Measurements from ENCODE around the gene VWF. TPM values are rescaled to one million over a fixed set of nuclear protein-coding genes. Genes with fewer than 3 reads are reported as not detected.

The VWF gene
- total RNA-seq, 8 experiments from 2014 or later, result under 0.01 to 1.3 (median 0.52) TPM

DNA sequence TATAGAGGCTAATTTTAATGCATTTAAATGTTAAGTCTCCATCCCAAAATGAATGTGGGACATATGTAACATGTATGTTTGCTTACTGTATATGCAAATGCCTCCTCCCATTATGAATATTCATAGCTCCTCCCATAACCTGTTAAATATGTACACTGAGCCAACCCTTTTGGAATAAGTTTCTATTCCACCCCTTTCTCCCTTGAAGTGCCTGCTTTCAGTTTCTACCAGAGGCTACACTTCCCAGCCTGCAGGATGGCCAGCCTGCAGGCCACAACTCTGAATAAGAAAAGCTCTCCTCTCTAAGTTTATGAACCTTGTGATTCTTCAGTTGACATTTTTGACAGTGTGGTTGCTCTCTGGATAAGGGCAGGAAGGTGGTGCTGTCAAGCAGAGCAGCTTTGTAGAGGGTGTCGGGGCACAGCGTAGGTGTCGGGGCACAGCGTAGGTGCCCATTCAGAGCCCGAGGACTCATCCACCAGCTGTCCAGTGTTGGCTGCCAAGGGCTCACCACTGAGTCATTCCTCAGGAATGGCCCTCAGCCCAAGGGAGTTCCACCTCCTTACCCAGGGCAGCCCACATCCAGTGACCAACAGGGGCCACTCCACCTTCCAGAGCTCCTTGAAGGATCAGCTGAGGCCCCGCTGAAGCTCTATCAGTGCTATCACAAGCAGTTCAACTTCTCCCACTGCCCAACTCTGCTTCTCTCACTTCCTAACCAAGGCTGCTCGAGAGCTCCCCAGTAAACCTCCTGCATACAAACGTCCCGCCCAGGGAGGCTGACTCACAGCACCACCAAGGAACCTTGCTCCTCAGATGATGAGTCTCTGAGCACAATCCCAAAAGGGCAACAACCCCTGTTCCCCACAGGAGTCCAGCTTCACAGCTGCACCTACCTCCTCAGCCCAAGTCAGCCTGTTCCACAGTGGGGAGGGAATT, 31.4 kb downstream of the VWF start:
- peak in 3 of 8 experiments; percentile 87 to 92 (median 90) for ATAC-seq (replicated peaks in 6 of 8)
- Histone ChIP-seq H3K4me3 (no peak overlapping the region), H3K4me1 (replicated peaks in 1 of 2) (peaks cover 5 to 15% of the 10 kb centered on the region in 2 donors), H3K27ac (no peak overlapping the region)
- in situ Hi-C loops (cut with MboI; ENCODE audit: low pct_unique_long_range_greater_than_20kb in 2 of 9, low sequenced_read_pairs in 9 of 9, unreplicated experiment in 9 of 9), result no loop called here
- WGBS, 10 experiments, result 0 to 90% (median 84%) methylated on average over 1 to 9 of the region's 9 CpGs; no CpG with 5 or more reads in 6 of the 10 experiments

DNA sequence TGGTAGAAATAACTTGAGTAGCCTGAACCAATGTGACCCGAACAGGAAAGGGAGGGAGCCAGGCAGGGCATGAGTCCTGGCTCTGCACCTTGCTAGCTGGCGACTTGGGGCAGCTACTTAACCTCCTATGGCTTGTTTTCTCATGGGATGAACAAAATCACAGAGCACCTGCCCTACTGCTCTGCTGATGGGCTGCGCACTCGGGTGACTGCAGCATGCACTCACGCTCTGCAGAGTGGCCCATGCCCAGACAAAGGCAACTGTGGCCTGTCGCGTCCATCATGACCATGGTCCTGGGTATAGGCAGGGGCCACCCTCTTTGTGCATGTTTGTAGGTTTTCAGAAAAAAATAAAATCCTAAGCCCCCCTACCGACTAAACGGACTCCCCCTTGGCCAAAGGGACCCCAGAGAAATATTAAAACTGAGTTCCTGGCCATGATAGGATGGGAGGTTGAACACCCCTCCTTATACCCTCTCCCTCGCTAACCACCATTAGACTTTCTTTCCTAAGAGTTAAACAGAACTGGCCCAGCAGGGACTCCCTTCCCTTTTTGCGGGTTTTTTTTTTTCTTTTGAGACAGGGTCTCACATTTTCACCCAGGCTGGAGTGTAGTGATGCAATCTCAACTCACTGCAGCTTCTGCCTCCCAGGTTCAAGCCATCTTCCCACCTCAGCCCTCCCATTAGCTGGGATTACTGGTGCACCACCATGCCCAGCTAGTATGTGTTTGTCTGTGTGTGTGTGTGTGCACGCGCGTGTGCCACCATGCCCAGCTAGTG, 32.5 kb downstream of the VWF start:
- ATAC-seq (replicated peaks in 6 of 8), result no peak
- in situ Hi-C loops (cut with MboI; ENCODE audit: low pct_unique_long_range_greater_than_20kb in 2 of 9, low sequenced_read_pairs in 9 of 9, unreplicated experiment in 9 of 9), result no loop called here
- 87 to 100% (median 92%) methylated on average over 1 to 9 of the region's 14 CpGs; no CpG with 5 or more reads in 2 of the 10 experiments for WGBS, 10 experiments
- Histone ChIP-seq H3K4me3 (no peak overlapping the region), H3K4me1 (replicated peaks in 1 of 2) (peaks cover 5 to 15% of the 10 kb centered on the region in 2 donors), H3K27ac (no peak overlapping the region)

DNA sequence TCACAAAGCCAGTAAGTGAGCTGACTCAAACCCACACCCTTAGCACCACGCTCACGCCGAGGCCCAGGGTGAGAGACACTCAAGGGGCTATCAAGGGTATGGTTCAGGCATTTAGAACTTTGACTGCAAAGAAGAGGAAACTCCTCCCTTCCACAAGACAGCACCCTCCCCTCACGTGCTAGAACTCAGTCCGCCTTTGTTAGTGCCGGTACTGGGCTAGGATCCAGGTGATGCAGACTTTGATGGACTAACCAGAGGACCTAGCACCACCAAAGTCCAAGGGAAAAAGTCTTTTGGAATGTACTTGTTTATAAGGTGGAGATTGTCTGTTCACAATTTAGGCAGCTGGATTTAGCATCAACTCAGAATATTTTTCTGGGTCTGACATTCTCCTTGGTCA, 33.7 kb downstream of the VWF start:
- no peak for ATAC-seq (replicated peaks in 6 of 8)
- H3K4me1 ChIP-seq (replicated peaks in 1 of 2), result peaks cover 5 to 15% of the 10 kb centered on the region in 2 donors
- H3K27ac ChIP-seq, result no peak overlapping the region
- no peak overlapping the region for H3K4me3 ChIP-seq
- WGBS, 10 experiments, result 0 to 88% (median 57%) methylated on average over 1 to 3 of the region's 6 CpGs; no CpG with 5 or more reads in 4 of the 10 experiments
- in situ Hi-C loops (cut with MboI; ENCODE audit: low pct_unique_long_range_greater_than_20kb in 2 of 9, low sequenced_read_pairs in 9 of 9, unreplicated experiment in 9 of 9), result no loop called here

DNA sequence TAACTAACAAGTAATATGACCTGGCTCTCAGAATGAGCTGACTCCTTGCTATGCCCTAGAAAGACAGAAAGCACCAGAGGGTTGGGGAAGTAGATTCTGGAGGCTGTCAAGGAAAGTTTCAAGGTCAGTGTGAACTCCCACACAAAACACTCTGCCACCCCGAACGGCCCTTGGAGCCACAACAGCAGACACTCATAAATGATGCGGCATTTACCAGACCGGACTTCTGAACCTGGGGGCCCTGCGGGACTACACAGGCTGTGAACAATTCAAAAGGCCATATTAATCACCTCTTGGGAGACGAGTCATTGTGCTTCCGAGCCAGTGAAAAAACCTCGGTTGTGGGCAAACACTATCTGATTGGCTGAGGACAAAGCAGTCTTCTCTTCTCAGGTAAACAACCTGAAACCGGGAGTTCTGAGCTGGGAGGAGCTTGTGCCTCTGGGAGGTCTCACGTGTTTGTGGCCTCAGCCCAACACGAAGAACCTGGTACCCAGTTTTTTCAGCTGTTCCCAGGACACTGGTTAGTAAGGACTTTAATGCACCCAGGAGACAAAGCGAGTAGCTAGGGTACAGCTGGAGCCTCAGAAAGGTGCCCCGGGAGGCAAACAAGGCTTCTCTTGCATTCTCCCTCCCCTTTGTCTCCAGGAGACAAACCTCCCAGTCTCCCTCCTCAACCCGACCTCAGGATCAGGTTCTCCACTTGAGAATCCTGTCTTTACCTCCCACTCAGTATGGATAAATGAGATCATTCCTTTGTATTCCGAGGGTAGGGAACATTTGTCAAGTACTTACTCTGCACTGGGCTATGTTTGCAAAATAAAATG, 35.3 kb downstream of the VWF start:
- H3K27ac ChIP-seq, result no peak overlapping the region
- peak in 5 of 8 experiments; percentile 49 to 76 (median 64) for ATAC-seq (replicated peaks in 6 of 8)
- no peak overlapping the region for H3K4me3 ChIP-seq
- in situ Hi-C loops (cut with MboI; ENCODE audit: low pct_unique_long_range_greater_than_20kb in 2 of 9, low sequenced_read_pairs in 9 of 9, unreplicated experiment in 9 of 9), result no loop called here
- WGBS, 10 experiments, result 4 to 100% (median 28%) methylated on average over 1 to 10 of the region's 15 CpGs; no CpG with 5 or more reads in 1 of the 10 experiments
- peaks cover 13 to 27% of the 10 kb centered on the region in 2 donors for H3K4me1 ChIP-seq (replicated peaks in 1 of 2)

DNA sequence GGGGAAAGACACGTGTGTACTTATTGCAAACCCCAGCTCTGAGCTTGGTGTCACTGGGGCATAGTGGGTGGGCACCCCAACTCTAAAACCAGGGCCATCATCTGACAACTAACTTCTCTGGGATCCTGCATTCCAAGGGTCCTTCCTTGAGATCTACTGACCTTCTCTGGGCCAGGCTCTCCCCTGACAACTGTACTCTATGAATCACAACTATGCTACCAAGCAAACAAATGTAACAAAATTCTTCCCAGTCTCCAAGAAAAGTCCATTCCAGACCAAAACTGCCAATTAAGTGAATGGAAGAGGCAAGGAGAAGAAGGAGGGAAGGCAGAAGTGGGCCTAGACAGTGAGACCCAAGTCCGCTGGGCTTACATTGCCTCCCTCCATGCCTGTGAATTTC, 38.2 kb downstream of the VWF start:
- WGBS, 10 experiments, result 20 to 100% (median 85%) methylated on average over 1 of the region's 2 CpGs; no CpG with 5 or more reads in 2 of the 10 experiments
- Histone ChIP-seq H3K4me1 (replicated peaks in 1 of 2) (peaks cover 16 to 39% of the 10 kb centered on the region in 2 donors), H3K27ac (no peak overlapping the region)

DNA sequence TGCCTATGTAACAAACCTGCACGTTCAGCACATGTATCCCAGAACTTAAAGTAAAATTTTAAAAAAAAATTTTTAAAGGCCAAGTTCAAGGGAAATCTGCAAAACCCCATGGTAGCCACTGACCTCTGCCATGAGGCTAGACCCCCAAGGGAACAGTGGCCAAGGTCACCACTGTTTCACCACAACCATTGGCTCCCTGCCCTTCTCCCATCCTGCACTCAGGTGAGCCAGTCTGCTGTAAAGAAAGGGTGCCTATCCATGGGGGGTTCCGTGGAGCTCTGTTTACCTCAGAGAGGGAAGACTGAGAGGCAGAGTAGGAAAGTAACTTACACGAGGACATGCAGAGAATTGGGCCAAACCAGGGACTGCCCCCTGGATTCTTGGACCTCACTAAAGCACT, 38.6 kb downstream of the VWF start:
- no peak for ATAC-seq (replicated peaks in 6 of 8)
- Histone ChIP-seq H3K4me1 (replicated peaks in 1 of 2) (peaks cover 16 to 39% of the 10 kb centered on the region in 2 donors), H3K27ac (no peak overlapping the region), H3K4me3 (no peak overlapping the region)
- 60 to 100% (median 80%) methylated on average over 1 of the region's 3 CpGs; no CpG with 5 or more reads in 5 of the 10 experiments for WGBS, 10 experiments
- in situ Hi-C loops (cut with MboI; ENCODE audit: low pct_unique_long_range_greater_than_20kb in 2 of 9, low sequenced_read_pairs in 9 of 9, unreplicated experiment in 9 of 9), result no loop called here

More for the DNA sequence above, 38.2 kb downstream of the VWF start:
- no peak overlapping the region for H3K4me3 ChIP-seq
- ATAC-seq (replicated peaks in 6 of 8), result no peak
- in situ Hi-C loops (cut with MboI; ENCODE audit: low pct_unique_long_range_greater_than_20kb in 2 of 9, low sequenced_read_pairs in 9 of 9, unreplicated experiment in 9 of 9), result no loop called here

DNA sequence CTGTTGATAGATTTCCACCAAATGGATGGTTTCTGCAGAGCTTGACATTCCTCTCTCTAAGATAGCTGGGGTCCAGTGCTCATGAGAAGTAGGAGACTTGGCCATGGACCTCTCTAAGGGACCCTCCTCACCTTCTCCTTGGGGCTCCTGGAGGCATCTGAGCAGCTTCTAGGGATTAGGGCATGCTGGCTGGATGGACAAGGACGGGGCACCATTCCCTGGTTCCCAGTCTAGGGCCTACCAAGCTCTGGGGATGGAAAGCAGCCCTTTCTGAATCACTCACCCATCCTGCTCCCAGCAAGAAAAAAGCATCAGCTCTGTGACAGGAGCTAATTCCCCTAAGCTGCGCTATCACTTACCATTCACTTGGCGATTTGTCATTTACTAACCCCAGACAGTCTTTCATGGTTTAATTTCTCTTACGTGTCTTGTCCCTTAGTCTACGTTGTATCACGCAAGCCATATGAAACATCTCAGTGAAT, 39.5 kb downstream of the VWF start:
- in situ Hi-C loops (cut with MboI; ENCODE audit: low pct_unique_long_range_greater_than_20kb in 2 of 9, low sequenced_read_pairs in 9 of 9, unreplicated experiment in 9 of 9), result no loop called here
- H3K4me1 ChIP-seq (replicated peaks in 1 of 2), result peaks cover 16 to 39% of the 10 kb centered on the region in 2 donors
- 79 to 100% (median 93%) methylated on average over 2 to 6 of the region's 6 CpGs; no CpG with 5 or more reads in 2 of the 10 experiments for WGBS, 10 experiments
- no peak overlapping the region for H3K4me3 ChIP-seq
- H3K27ac ChIP-seq, result peak overlapping the region in 1 of 2 donors; percentile 27
- ATAC-seq (replicated peaks in 6 of 8), result no peak

DNA sequence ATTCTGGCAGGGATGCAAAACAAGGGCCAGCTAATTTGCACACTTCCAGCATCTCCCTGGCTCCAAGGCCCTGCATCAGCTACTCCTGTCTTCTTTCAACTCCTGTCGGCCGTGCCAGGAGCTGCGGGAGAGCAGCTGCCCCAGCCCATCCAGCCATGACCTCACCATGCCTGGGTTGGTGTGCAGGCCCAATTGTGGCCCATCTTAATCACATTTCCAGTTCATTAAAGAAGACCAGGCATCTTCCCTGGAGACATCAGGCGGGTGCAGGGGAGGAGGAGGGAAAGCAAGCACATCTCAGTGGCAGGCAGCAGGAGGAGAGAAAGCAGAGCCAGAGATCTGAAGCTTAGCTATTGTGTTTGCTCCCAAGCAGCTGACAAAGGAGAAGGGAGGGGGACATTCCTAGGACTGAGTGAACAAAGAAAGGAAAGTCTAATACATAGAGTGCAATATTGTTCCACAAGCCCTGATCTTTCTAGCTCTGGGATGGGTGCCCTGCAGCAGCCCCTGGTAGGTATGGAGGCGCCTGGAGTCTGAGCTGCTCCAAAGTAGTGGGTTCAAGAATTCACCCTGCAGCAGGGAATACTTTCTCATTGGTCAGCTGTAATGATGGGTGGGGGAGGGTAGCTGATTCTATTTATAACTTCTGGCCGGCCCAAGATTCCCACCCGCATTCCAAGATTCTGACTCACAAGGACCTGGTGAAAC, 40.1 kb downstream of the VWF start:
- WGBS, 10 experiments, result 0 to 66% (median 26%) methylated on average over 1 to 6 of the region's 7 CpGs; no CpG with 5 or more reads in 4 of the 10 experiments
- H3K27ac ChIP-seq, result peak overlapping the region in 1 of 2 donors; percentile 27

DNA sequence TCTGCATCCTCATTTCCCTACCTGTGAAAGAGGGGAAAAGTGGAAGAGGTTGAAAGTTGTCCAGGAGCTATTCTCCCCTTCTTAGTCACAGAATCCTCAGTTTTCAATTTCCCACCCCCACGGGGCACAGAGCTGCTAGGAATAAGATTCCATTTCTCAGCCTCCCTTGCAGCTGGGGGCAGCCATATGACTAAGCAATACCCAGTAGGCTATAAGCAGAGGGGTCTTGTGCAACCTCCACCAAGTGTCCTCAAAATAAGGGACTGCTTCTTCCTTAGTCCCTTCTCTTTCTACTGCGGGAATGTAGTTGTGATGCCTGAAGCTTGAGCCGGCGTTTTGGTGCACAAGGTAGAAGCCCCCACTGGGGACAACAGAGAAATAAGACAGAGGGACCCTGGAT, 40.9 kb downstream of the VWF start:
- ATAC-seq (replicated peaks in 6 of 8), result no peak
- 20 to 100% (median 82%) methylated on average over 1 to 3 of the region's 4 CpGs; no CpG with 5 or more reads in 3 of the 10 experiments for WGBS, 10 experiments
- in situ Hi-C loops (cut with MboI; ENCODE audit: low pct_unique_long_range_greater_than_20kb in 2 of 9, low sequenced_read_pairs in 9 of 9, unreplicated experiment in 9 of 9), result no loop called here
- Histone ChIP-seq H3K27ac (no peak overlapping the region), H3K4me3 (no peak overlapping the region), H3K4me1 (replicated peaks in 1 of 2) (peaks cover 11 to 29% of the 10 kb centered on the region in 2 donors)

More for the DNA sequence above, 40.1 kb downstream of the VWF start:
- ATAC-seq (replicated peaks in 6 of 8), result peak; percentile 71 to 88 (median 82)
- Histone ChIP-seq H3K4me1 (replicated peaks in 1 of 2) (peaks cover 12 to 35% of the 10 kb centered on the region in 2 donors), H3K4me3 (no peak overlapping the region)
- in situ Hi-C loops (cut with MboI; ENCODE audit: low pct_unique_long_range_greater_than_20kb in 2 of 9, low sequenced_read_pairs in 9 of 9, unreplicated experiment in 9 of 9), result no loop called here

DNA sequence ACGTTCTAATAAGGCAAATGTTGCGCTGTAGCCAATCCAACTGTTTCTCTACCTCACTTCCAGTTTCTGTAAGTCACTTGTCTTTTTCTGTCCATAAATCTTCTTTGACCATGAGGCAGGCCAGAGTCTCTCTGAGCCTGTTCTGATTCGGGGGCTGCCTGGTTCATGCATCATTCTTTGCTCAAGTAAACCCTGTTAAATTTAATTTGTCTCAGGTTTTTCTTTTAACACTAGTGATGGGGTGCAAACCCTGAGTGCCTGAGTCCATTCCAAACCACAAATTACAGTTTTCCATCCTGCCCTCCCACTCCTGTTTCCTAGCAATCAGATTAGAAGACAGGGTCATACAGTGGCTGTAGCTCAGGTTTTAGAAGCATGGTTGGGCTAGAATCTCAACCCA, 41.9 kb downstream of the VWF start:
- 67 to 100% (median 88%) methylated on average over 1 to 3 of the region's 3 CpGs for WGBS, 10 experiments

DNA sequence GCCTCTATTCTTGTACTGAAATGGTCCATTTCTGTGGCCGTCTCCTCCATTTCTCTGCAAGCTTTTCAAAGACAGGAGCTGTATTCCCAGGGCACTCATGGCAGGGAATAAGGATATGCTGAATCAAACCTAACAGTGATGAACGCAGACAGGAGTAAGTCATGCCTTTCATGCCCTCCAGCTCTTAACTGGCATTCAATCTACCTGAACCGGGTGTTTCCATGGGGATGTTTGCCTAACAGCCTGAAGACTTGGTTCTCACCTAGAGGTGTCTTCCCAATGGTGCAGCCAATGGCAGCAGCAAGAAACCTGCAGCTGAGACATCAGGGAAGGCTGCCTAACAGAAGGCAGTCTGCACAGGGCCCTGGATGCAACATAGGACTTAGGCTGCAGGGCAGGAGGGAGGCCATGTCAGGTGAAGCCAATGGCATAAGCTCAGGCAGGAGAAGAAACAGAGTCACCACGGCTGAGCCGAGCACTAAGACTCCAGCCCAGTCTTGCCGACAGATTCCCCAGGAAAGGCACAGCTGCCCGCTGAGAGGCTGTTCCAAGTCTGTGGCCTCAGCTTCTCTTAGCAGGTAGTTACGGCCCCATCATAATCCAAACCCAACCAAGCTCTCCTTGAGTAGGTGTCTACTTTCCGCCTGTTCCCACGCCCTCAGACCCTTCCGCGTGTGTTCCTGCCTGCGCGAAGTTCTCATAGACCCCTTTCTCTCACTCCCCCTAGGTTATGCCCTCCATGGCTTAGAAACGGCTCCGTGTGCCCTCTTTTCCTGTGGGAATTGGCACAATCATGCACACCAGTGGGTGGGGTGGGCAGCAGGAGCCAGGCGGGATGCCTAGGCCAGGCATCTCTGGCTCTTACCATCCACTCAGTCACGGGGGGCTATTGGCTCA, 44.1 kb downstream of the VWF start:
- no peak overlapping the region for H3K4me3 ChIP-seq

More for the DNA sequence above, 41.9 kb downstream of the VWF start:
- no peak overlapping the region for H3K4me3 ChIP-seq
- peaks cover 11 to 36% of the 10 kb centered on the region in 2 donors for H3K4me1 ChIP-seq (replicated peaks in 1 of 2)
- in situ Hi-C loops (cut with MboI; ENCODE audit: low pct_unique_long_range_greater_than_20kb in 2 of 9, low sequenced_read_pairs in 9 of 9, unreplicated experiment in 9 of 9), result no loop called here
- no peak overlapping the region for H3K27ac ChIP-seq
- ATAC-seq (replicated peaks in 6 of 8), result no peak

More for the DNA sequence above, 44.1 kb downstream of the VWF start:
- Histone ChIP-seq H3K27ac (no peak overlapping the region), H3K4me1 (replicated peaks in 1 of 2) (peaks cover 11 to 36% of the 10 kb centered on the region in 2 donors)
- ATAC-seq (replicated peaks in 6 of 8), result no peak
- 73 to 100% (median 93%) methylated on average over 3 to 17 of the region's 18 CpGs; no CpG with 5 or more reads in 3 of the 10 experiments for WGBS, 10 experiments
- in situ Hi-C loops (cut with MboI; ENCODE audit: low pct_unique_long_range_greater_than_20kb in 2 of 9, low sequenced_read_pairs in 9 of 9, unreplicated experiment in 9 of 9), result no loop called here
